A204.1 (cell line): Measurements from ENCODE around the gene CYTH3.
"Not testable (repeated sequence)": the region's sequence is repeated elsewhere in the genome, so short reads cannot be mapped to it uniquely, and the experiment has no call there.

Experiments used
- FAIRE-seq: peaks from 2 replicates; lab custom pipeline; 2012; peaks lifted over from hg19 to GRCh38; lab: Jason Lieb, UNC

Gene CYTH3, protein sequence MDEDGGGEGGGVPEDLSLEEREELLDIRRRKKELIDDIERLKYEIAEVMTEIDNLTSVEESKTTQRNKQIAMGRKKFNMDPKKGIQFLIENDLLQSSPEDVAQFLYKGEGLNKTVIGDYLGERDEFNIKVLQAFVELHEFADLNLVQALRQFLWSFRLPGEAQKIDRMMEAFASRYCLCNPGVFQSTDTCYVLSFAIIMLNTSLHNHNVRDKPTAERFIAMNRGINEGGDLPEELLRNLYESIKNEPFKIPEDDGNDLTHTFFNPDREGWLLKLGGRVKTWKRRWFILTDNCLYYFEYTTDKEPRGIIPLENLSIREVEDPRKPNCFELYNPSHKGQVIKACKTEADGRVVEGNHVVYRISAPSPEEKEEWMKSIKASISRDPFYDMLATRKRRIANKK

DNA sequence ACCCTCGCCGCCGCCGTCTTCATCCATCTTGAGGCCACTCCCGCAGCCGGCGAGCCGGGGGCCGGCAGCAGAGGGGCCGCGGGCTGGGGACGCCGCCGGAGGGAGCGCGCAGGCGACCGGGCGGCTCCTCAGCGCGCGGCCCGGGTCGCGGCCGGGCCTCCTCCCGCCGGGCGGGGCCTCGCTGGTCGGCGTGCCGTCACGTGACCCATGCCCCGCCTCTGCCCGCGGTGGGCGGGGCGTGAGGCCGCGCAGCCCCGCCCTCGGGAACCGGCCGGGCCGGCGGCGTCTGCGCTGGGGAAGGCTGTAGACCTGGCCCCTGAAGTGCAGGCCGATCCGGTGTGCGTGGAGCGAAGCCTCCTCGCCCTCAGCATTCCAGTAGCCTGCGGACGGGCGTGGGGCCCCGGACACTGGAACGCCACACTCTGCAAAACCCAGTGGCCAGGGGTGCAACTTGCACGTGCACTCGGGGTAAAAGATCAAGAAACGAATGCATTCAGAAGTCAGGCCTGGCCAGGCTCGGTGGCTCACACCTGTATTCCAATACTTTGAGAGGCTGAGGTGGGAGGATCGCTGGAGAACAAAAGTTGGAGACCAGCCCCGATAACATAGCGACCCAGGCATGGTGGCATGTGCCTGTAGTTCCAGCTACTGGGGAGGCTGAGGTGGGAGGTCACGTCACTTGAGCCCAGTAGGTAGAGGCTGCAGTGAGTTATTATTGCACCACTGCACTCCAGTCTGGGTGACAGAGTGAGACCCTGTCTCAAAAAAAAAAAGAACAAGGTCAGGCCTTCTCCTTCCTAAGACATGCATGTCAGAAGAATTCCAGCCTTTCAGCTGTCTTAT, at the start of gene CYTH3:
Gene CYTH3, minus strand, starts transcription at position 144 of the 843 bp plus-strand sequence. Its CDS starts 117 bp downstream, at position 27.
- FAIRE-seq: no peak

DNA sequence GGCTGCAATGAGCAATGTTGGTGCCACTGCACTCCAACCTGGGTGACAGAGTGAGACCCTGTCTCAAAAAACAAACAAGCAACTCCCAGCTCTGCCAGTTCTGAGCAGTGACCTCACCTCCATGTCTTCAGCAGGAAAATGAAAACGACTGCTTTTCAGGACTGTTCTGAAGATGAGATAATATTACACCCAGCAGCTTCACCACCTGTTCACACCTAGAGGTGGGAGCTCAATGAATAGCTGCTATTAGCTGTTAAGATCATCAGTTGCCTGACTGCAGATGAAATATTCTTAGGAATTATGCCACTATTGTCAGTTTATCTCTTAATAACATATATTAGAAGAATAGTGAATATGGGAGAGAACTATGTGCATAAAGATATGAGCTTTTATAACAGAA, 48.4 kb upstream of the CYTH3 start:
- FAIRE-seq: no peak

DNA sequence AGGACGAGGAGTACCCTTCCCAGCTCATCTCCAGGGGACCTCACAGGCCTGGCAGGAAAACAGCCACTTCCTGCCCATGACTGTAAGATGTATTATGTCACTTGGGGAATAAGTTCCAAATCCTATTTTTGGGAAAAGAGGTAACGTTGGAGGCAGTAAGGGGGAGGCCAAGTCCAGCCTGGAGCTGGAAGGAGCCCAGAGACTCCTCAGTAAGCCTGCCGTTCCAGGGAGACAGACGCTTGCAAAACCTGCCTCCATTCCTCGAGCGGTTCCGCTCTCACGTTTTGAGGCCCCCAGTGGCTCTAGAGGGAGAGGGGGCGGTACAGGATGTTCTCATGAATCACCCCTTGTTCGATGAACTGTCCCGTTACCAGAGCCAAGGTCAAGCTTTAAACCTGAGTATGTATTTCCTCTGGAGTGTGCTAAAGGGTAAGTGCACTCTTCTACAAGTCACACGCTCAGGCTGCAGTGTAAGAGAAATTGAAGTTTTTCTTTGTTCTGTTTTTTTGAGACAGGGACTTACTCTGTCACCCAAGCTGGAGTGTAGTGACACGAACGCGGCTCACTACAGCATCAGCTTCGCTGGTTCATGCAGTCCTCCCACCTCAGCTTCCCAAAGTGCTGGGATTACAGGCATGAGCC, 45.5 kb upstream of the CYTH3 start:
- FAIRE-seq: no peak

DNA sequence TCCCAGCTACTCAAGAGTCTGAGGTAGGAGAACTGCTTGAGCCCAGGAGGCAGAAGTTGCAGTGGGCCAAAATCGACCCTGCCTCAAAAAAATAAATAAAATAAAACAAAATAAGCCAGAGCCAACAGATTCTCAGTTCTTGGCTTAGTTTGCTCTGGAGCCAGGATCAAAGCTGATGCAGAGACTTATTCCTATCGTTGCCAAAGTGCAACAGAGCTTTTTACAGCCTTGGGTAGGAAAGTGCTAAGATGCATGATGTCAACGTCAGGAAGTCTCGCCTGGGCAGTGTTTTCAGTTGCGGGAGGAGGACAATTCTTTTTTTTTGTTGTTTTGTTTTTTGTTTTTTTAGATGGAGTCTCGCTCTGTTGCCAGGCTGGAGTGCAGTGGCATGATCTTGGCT, 43.8 kb upstream of the CYTH3 start:
- FAIRE-seq: no peak

DNA sequence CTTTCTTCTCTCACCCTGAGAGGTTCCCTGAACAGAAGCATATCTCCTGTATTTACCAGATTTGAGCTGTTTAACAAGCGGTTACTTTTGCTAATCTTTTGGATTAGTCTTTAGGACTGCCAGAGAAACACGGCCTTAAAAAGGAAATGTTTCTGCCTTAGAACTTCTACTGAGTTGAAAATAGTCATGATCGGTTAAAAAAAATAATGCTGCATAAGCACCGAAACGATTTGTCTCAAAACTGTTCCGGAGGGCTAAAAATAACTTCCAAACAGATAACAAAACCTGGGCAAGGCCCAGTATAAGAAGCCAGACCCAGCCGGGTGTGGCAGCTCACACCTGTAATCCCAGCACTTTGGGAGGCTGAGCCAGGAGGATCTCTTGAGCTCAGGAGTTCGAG, 43.3 kb upstream of the CYTH3 start:
- FAIRE-seq: no peak

DNA sequence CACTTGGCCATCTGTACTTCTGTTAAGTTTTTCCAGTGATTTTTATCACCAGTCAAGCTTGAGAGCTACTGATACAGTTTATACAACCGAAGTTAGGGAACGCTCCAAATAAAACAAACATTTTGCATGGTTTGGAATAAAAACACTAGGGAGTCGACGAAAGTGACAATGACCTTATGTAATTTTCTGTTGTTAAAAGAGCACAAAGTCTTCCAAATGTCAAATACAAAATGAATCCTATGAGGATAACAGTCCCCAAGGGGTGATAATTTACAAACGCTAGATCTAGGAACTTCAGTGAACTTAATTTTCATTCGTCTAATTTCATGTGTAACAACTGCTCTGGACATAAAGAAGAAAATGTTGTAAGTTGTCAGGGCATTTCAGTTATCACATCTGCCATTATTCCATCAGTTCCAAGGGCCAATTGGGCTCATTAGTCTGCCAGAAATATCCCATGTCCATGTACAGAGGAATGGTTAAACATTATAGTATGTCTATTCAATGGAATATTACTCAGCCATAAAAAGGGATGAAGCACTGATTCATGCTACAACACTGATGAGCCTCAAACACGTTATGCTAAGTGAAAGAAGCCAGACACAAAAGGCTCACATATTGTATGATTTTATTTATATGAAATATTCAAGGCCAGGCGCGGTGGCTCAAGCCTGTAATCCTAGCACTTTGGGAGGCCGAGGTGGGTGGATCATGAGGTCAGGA, 38.0 kb upstream of the CYTH3 start:
- no peak for FAIRE-seq

DNA sequence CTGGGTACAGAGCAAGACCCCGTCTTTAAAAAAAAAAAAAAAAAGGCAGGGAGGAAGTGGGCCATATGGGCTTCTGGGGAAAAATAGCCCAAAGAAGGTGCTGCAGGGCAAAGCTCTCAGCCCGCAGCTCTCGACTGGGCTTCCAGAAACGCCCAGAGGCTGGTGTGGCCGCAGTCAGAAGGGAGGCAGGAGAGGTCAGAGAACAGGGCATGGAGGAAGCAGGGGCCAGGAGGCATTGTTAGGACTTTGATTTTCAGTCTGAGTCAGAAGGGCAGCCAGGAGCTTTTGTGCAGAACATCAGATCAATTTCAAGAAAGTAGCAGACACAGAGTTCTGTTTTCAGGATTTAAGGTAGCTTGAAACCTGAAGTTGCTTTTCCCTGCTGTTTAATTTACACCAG, 35.3 kb upstream of the CYTH3 start:
- FAIRE-seq: no peak

DNA sequence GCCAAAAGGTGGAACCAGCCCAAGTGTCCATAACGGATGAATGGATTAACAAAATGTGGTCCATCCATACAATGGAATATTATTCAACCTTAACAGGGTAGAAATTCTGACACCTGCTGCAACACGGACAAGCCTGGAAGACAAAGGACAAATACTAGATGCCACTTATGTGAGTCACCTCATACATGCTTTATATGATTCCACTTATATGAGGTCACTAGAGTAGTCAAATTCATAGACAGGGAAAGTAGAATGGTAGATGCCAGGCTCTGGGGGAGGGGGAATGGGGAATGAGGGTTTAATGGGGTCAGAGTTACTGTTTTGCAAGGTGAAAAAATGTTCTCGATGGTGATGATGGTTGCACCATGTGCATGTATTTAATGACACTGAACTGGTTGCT, 34.0 kb upstream of the CYTH3 start:
- no peak for FAIRE-seq

DNA sequence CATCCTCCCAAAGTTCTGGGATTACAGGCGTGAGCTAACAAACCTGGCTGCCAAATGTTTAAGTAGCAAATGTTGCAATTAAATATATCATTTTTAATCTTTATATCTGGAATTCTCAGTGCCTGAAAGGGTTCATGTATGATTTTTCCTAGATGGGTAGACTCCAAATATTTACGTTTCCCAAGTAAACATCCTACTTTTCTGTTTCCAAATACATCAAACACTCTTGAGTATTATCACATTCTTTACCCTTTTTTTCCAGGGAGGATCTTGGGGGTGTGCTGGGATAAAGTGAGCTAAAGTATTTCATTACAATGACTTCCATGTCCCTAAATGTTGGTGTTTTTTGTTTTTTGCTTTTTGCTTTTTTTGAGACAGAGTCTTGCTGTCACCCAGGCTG, 32.9 kb upstream of the CYTH3 start:
- FAIRE-seq: no peak

DNA sequence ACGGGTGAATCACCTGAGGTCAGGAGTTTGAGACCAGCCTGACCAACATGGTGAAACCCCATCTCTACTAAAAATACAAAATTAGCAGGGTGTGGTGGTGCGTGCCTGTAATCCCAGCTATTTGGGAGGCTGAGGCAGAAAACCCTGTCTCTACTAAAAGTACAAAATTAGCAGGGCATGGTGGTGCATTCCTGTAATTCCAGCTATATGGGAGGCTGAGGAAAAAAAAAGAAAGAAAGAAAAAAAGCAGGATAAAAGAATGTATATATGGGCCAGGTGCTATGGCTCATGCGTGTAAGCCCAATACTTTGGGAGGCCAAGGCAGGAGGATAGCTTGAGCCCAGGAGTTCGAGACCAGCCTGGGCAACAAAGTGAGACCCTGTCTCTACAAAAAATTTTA, 29.0 kb upstream of the CYTH3 start:
- FAIRE-seq: not testable (repeated sequence)

DNA sequence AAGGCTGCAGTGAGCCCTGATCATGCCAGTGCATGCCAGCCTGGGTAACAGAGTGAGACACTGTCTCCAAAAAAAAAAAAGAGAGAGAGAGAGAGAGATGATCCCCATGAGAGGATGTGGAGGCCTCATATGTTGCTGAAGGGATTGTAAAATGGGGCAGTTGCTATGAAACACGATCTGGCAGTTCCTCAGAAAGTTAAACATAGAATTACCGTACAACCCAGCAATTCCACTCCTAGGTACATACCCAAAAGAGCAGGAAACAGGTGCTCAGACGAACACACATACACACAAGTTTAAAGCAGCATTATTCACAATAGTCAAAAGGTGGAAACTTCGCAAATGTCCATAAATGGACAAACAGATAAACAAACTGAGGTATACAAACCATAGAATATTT, 27.4 kb upstream of the CYTH3 start:
- FAIRE-seq: no peak

DNA sequence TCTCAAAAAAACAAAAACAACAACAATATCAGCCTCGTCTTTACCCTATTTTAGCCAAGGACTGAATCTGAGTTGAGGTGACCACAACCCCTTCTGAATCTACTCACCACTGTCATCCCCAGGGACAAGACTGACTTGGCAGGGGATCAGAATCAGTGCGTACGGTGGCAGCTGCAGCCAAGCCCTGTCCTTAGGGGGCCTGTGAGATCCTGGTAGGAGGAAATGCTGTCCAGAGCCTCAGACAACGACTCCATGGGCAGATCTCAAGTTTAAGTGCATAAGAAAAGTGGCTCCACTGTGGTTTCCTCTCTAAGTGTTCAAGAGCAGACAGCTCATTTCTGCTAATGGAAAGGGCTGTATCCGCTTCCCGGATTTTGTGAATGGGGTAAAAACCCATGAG, 22.4 kb upstream of the CYTH3 start:
- no peak for FAIRE-seq

DNA sequence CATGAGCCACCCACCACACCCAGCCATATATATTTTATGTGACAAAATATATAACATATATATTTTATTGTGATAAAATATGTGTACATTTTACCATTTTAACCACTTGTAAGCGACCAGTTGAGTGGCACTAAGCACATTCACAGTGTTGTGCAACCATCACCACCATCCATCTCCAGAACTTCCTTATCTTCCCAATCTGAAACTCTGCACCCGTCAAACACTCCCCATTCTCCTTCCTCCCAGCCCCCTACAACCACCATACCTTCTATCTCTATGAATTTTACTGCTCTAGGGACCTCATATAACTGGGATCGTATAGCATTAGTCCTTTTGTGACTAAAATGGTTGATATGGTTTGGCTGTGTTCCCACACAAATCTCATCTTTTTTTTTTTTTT, 20.8 kb upstream of the CYTH3 start:
- no peak for FAIRE-seq

DNA sequence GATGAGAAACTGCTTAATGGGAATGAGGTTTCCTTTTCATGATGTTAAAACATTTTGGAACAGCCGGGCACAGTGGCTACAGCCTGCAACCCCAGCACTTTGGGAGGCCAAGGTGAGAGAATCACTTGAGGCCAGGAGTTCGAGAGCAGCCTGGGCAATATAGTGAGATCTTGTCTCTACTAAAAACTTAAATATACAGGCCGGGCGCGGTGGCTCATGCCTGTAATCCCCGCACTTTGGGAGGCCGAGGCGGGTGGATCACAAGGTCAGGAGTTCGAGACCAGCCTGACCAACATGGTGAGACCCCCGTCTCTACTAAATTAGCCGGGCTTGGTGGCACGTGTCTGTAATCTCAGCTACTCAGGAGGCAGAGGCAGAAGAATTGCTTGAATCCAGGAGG, 19.5 kb upstream of the CYTH3 start:
- FAIRE-seq: not testable (repeated sequence)

DNA sequence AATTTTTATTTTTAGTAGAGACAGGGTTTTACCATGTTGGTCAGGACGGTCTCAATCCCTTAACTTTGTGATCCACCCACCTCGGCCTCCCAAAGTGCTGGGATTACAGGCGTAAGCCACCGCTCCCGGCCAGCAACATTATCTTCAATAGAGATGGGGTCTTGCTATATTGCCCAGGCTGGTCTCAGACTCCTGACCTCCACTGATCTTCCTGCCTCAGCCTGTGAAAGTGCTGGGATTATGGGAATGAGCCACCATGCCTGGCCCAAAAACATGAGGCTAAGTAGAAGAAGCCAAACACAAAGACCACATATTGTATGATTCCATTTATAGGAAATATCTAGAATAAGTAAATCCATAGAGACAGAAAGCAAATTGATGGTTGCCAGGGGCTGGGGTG, 19.1 kb upstream of the CYTH3 start:
- FAIRE-seq: no peak

DNA sequence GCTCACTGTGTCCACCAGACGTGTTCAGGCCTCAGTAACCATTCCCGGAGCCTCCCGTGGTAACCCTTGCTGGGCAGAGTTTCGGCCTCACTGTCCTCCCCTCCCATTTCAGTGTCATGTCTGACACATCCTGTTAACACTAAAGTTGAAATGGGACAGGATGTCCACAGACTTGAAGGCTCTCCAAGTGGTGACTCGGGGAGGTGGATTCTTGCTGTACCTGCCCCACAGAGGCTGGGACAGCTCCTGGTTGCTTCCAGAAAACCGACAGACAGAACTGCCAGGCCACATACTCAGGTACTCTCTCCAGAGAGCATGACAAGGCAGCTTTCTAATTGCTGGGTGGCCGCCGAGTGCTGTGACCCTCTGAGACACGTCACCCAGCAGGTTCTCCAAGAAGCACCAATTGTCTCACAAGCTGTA, 17.9 kb upstream of the CYTH3 start:
- no peak for FAIRE-seq

DNA sequence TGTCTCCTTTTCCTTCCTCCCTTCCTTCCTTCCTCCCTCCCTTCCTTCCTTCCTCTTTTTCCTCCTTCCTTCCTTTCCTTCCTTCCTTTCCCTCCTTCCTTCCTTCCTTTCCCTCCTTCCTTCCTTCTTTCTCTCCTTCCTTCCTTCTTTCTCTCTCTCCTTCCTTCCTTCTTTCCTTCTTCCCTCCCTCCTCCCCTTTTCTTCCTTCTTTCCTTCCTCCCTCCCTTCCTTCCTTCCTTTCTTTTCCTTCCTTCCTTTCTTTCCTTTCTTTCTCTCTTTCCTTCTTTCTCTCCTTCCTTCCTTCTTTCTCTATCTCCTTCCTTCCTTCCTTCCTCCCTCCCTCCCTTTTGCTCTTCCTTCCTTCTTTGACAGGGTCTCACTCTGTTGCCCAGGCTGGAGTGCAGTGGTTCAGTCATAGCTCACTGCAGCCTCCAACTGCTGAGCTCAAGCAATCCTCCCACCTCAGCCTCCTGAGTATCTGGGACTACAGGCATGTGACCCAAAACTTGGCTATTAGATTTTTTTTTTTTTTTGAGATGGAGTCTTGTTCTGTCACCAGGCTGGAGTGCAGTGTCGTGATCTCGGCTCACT, 15.9 kb upstream of the CYTH3 start:
- FAIRE-seq: no peak

DNA sequence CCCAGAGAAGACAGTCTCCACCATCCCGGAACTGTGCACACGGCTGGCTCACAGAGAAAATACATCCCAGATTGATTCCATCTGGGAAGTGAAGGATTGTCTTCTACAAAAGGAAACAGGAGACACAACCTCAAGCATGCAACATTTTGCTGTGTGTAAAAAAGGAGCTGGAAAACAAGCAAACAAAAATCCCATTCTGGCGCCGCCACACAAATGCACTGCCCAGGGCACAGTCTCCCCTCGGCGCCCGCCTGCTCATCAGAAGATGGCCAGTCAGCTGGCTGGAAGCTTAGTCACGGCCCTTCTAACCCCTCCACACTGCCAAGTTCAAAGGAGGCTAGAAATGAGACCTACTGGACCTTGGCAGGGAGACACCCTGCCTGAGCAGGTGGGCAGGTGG, 14.1 kb upstream of the CYTH3 start:
- FAIRE-seq: no peak

DNA sequence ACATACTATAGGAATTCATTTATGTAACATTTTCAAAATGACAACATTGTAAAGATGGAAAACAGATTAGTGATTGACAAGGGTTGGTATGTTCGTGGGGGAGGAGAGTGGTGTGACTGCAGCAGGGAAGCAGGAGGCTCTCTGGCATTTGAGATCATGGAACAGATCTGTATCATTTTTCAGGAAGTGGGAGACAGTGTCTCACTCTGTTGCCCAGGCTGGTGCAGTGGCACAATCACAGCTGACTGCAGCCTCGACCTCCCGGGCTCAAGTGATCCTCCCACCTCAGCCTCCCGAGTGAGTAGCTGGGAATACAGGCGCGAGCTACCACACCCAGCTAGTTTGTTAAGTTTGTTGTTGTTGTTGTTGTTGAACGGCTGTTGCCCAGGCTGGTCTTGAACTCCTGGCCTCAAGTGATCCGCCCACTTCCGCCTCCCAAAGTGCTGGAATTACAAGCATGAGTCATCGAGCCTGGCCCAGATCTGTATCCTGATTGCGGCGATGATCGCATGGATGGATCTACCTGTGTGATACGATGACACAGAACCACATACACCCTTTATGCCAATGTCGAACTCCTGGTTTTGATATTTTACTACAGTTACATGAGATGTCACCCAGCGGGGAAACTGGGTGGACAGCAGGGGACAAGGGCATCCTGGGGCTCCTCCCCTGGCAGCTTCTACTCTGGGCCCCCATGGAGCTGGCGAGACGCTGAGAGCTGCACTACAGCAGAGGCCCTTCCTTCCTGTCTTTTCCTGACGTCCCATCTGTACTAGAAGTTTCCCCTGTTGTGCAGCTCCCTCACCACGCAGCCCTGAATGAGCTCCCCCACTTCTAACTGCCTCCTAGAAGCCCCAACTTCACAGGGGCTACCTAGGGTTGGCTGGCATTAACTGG, 12.3 kb upstream of the CYTH3 start:
- no peak for FAIRE-seq

DNA sequence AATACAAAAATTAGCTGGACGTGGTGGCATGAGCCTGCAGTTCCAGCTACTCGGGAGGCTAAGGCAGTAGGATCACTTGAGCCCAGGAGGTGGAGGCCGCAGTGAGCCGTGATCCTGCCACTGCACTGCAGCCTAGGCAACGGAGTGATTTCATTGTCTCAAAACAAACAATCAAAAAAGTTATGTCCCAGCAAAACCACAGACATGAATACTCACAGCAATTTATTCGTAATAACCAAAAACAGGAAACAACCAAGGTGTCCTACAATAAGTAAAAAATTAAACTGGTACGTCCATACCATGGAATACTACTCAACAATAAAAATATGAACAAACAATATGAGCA, 11.6 kb upstream of the CYTH3 start:
- no peak for FAIRE-seq
